ENCODE data around the gene TRAPPC12. TPM values are rescaled to one million over a fixed set of nuclear protein-coding genes. Genes with fewer than 3 reads are reported as not detected.
"Not testable (repeated sequence)": the region's sequence is repeated elsewhere in the genome, so short reads cannot be mapped to it uniquely, and the experiment has no call there.

TRAPPC12 gene
- total RNA-seq, 6 experiments from 2014 or later, result 69.1 to 83.3 (median 74.8) TPM

GRCh38 chr2:3492951-3493614, 113.6 kb downstream of the TRAPPC12 start:
- Mint-ChIP-seq H3K9me3 (no peaks in the 10 kb centered on the region), H3K27me3 (ENCODE audit: insufficient read depth) (peaks cover 4% of the 10 kb centered on the region), H3K4me3 (peak overlapping the region; percentile 62; the same call in 1 of the 2 replicates), H3K27ac (peak overlapping the region; percentile 75; the same call in 1 of the 2 replicates), H3K4me1 (ENCODE audit: low read depth) (peaks cover 11% of the 10 kb centered on the region; the same call in 1 of the 2 replicates), H3K36me3 (ENCODE audit: low read depth) (peaks cover 8% of the 10 kb centered on the region)
- DNase-seq, result peak; percentile 4
- no peak for TF ChIP-seq CTCF (IDR thresholded peaks at IDR 0.05)

GRCh38 chr2:3493615-3494007, 114.1 kb downstream of the TRAPPC12 start:
- no peak for TF ChIP-seq CTCF (IDR thresholded peaks at IDR 0.05)
- Mint-ChIP-seq H3K36me3 (ENCODE audit: low read depth) (peaks cover 12% of the 10 kb centered on the region), H3K4me3 (no peak overlapping the region; the same call in 1 of the 2 replicates), H3K27me3 (ENCODE audit: insufficient read depth) (peaks cover 2% of the 10 kb centered on the region), H3K9me3 (no peaks in the 10 kb centered on the region), H3K4me1 (ENCODE audit: low read depth) (peaks cover 11% of the 10 kb centered on the region; the same call in 1 of the 2 replicates), H3K27ac (no peak overlapping the region; the same call in 1 of the 2 replicates)
- no peak for DNase-seq

- no peak for DNase-seq
- Mint-ChIP-seq H3K27ac (no peak overlapping the region), H3K4me3 (no peak overlapping the region), H3K27me3 (ENCODE audit: insufficient read depth) (no peaks in the 10 kb centered on the region; the same call in none of the 2 replicates), H3K4me1 (ENCODE audit: low read depth) (peaks cover 11% of the 10 kb centered on the region; the same call in 1 of the 2 replicates), H3K9me3 (no peaks in the 10 kb centered on the region), H3K36me3 (ENCODE audit: low read depth) (peaks cover 23% of the 10 kb centered on the region)
- no peak for TF ChIP-seq CTCF (IDR thresholded peaks at IDR 0.05)
These were observed 115.6 kb downstream of the TRAPPC12 start for GRCh38 chr2:3494984-3495666.

GRCh38 chr2:3496708-3497080, 117.2 kb downstream of the TRAPPC12 start:
- not testable (repeated sequence) for H3K9me3 Mint-ChIP-seq; H3K27me3 Mint-ChIP-seq (ENCODE audit: insufficient read depth); H3K27ac Mint-ChIP-seq; H3K4me3 Mint-ChIP-seq; DNase-seq
- peaks cover 23% of the 10 kb centered on the region for H3K36me3 Mint-ChIP-seq (ENCODE audit: low read depth)
- H3K4me1 Mint-ChIP-seq (ENCODE audit: low read depth), result peaks cover 11% of the 10 kb centered on the region; the same call in 1 of the 2 replicates

- Mint-ChIP-seq H3K9me3 (no peaks in the 10 kb centered on the region), H3K27me3 (ENCODE audit: insufficient read depth) (peaks cover 2% of the 10 kb centered on the region; the same call in 1 of the 2 replicates), H3K4me3 (no peak overlapping the region), H3K4me1 (ENCODE audit: low read depth) (no peaks in the 10 kb centered on the region), H3K27ac (no peak overlapping the region), H3K36me3 (ENCODE audit: low read depth) (peaks cover 34% of the 10 kb centered on the region)
- TF ChIP-seq CTCF (IDR thresholded peaks at IDR 0.05), result no peak
- DNase-seq, result no peak
These were observed 119.4 kb downstream of the TRAPPC12 start for GRCh38 chr2:3498783-3499394.

Measured in HFFc6 (cell line).